ENCODE measurements around the gene SNX27.

The SNX27 gene

GRCh38 chr1:151705146-151705545 lies 93.3 kb downstream of the SNX27 start:
- DNase-seq (ENCODE audit: low read depth in 2 of 2, low spot score in 1 of 2): no peak

- no peak for DNase-seq (ENCODE audit: low read depth in 2 of 2, low spot score in 1 of 2)
Observed at GRCh38 chr1:151705753-151706463, 94.1 kb downstream of the SNX27 start.

- DNase-seq (ENCODE audit: low read depth in 2 of 2, low spot score in 1 of 2): no peak
Observed at GRCh38 chr1:151706464-151707415, 94.9 kb downstream of the SNX27 start.

- no peak for DNase-seq (ENCODE audit: low read depth in 2 of 2, low spot score in 1 of 2)
Observed at GRCh38 chr1:151707541-151708065, 95.8 kb downstream of the SNX27 start.

GRCh38 chr1:151708891-151709290 lies 97.0 kb downstream of the SNX27 start:
- no peak for DNase-seq (ENCODE audit: low read depth in 2 of 2, low spot score in 1 of 2)

GRCh38 chr1:151710187-151710840 lies 98.5 kb downstream of the SNX27 start:
- no peak for DNase-seq (ENCODE audit: low read depth in 2 of 2, low spot score in 1 of 2)

- no peak for DNase-seq (ENCODE audit: low read depth in 2 of 2, low spot score in 1 of 2)
Observed at GRCh38 chr1:151711044-151711800, 99.4 kb downstream of the SNX27 start.

GRCh38 chr1:151711951-151712350 lies 100.1 kb downstream of the SNX27 start:
- no peak for DNase-seq (ENCODE audit: low read depth in 2 of 2, low spot score in 1 of 2)

GRCh38 chr1:151713044-151713443 lies 101.2 kb downstream of the SNX27 start:
- DNase-seq (ENCODE audit: low read depth in 2 of 2, low spot score in 1 of 2): no peak

- no peak for DNase-seq (ENCODE audit: low read depth in 2 of 2, low spot score in 1 of 2)
Observed at GRCh38 chr1:151713874-151714273, 102.0 kb downstream of the SNX27 start.

- no peak for DNase-seq (ENCODE audit: low read depth in 2 of 2, low spot score in 1 of 2)
Observed at GRCh38 chr1:151714820-151715725, 103.2 kb downstream of the SNX27 start.

GRCh38 chr1:151715726-151716404 lies 104.0 kb downstream of the SNX27 start:
- no peak for DNase-seq (ENCODE audit: low read depth in 2 of 2, low spot score in 1 of 2)

- no peak for DNase-seq (ENCODE audit: low read depth in 2 of 2, low spot score in 1 of 2)
Observed at GRCh38 chr1:151716405-151716762, 104.5 kb downstream of the SNX27 start.

GRCh38 chr1:151716771-151717631 lies 105.2 kb downstream of the SNX27 start, which contains the start of gene CELF3:
Gene CELF3 (minus strand): TSS chr1:151716803. CDS start chr1:151716020, 783 bp downstream.
- no peak for DNase-seq (ENCODE audit: low read depth in 2 of 2, low spot score in 1 of 2)

GRCh38 chr1:151718011-151718431 lies 106.2 kb downstream of the SNX27 start:
- DNase-seq (ENCODE audit: low read depth in 2 of 2, low spot score in 1 of 2): no peak

GRCh38 chr1:151718666-151719065 lies 106.8 kb downstream of the SNX27 start:
- DNase-seq (ENCODE audit: low read depth in 2 of 2, low spot score in 1 of 2): no peak

GRCh38 chr1:151720125-151720524 lies 108.3 kb downstream of the SNX27 start:
- DNase-seq (ENCODE audit: low read depth in 2 of 2, low spot score in 1 of 2): no peak

- no peak for DNase-seq (ENCODE audit: low read depth in 2 of 2, low spot score in 1 of 2)
Observed at GRCh38 chr1:151720554-151720953, 108.7 kb downstream of the SNX27 start.

Measured in stimulated activated CD8-positive, alpha-beta memory T cell treated with anti-CD3 and anti-CD28 coated beads, Interleukin-4, amount 100 ng/mL, for 1 hour (primary cell).